GM13976 (cell line): ENCODE measurements around the gene KRT13.
"Not testable (repeated sequence)": the region's sequence is repeated elsewhere in the genome, so short reads cannot be mapped to it uniquely, and the experiment has no call there.

Experiments used
- DNase-seq: peaks from one replicate; pipeline ENCODE4 v3.0.0; 2012; ENCODE audit warnings: low spot score
- CTCF ChIP-seq: IDR thresholded peaks from 2 replicates; pipeline ENCODE4 v1.5.1; 2012; ENCODE audit warnings: borderline replicate concordance, mild to moderate bottlenecking; ENCODE audit not compliant: insufficient read depth; ENCODE audit errors: extremely low read depth, missing control alignments, control extremely low read depth
- in situ Hi-C: fragments of 300-500 bp; cut with MboI; formaldehyde crosslinking; loops from one replicate; pipeline ENCODE4 v1.12.0; 2022; ENCODE audit warnings: low sequenced_read_pairs, mixed read lengths, inconsistent platforms; ENCODE audit not compliant: unreplicated experiment

The KRT13 gene

DNA sequence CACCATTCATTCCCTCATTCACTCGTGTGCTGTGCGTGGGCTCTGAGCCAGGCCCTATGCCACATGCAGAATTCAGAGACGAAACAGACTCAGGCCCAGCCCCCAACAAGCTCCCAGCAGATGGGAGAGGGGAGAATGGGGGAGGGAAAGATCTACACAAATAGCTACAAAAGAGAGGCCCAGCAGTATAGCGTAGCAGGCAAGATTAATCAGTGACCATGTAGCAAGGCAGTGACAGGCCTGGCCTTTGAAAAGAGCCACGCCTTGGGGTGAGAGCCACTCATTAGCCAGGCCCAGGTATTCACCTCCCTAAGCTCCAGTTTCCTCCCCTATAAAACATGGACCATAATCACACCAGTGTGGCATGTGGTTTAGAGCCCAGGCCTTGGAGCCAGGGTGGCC lies 39.1 kb upstream of the KRT13 start:
- TF ChIP-seq CTCF = no peak
- no peak for DNase-seq

GRCh38 chr17:41542786-41543185 lies 37.4 kb upstream of the KRT13 start:
- DNase-seq = not testable (repeated sequence)
- in situ Hi-C loops = loop anchor here (10.0 kb wide), 2 partner anchors 122 to 638 kb away; no protein-coding TSS in a partner anchor

More for the DNA sequence above, 39.1 kb upstream of the KRT13 start:
- in situ Hi-C loops = loop anchor here (10.0 kb wide), 2 partner anchors 120 to 640 kb away; no protein-coding TSS in a partner anchor

DNA sequence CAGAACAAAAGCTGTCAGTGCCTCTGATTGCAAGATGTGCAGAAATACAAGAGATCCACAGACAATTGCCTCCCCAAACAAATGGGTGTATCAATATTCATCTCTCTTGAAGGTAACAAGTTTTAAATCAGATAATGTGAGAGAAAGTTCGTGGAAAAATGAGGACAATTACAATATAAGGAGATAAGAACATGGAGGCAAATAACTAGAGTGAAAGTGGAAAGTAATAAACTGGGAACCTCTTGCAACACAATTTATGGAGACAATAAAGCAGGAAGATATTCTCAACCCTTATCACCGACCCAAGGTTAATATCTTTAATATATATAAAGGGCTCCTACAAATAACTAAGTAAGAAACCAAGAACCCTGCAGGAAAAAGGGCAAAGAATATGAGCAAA lies 36.9 kb upstream of the KRT13 start:
- in situ Hi-C loops = loop anchor here (10.0 kb wide), 2 partner anchors 122 to 638 kb away; no protein-coding TSS in a partner anchor
- DNase-seq = no peak
- no peak for TF ChIP-seq CTCF

DNA sequence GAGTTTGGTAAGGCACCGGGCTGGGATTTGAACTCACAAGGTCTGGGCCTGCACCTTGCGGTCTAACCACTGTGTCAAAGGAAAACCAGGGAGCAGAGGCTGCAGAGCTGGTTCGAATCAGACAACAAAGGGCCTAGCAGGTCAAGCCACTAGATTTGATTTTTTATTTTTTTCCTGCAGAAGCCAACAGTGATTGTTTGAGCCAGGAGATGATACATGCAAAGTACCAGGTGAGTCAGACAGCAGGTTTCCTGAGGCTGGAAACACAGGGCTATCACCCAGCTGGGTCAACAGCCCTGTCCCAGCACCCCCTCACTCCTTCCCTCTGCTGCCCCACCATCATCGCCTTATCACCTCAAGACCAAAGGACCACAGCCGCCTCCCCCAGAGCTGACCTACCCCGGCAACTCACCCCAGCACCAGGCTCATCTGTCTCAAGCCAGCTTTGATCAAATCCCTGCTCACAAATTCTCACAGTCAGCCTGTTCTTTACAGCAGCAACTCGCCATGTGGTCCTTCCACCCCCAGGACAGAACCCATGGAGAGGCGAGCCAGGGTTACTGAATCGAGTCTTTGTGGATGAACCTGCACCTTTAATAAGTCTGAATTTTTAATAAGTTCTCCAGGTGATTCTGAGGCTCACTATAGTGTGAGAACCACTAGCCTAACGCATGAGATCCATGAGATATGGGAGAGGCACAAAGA lies 35.7 kb upstream of the KRT13 start:
- no peak for DNase-seq
- in situ Hi-C loops = loop anchor here (10.0 kb wide), 2 partner anchors 124 to 636 kb away; no protein-coding TSS in a partner anchor
- TF ChIP-seq CTCF = no peak

DNA sequence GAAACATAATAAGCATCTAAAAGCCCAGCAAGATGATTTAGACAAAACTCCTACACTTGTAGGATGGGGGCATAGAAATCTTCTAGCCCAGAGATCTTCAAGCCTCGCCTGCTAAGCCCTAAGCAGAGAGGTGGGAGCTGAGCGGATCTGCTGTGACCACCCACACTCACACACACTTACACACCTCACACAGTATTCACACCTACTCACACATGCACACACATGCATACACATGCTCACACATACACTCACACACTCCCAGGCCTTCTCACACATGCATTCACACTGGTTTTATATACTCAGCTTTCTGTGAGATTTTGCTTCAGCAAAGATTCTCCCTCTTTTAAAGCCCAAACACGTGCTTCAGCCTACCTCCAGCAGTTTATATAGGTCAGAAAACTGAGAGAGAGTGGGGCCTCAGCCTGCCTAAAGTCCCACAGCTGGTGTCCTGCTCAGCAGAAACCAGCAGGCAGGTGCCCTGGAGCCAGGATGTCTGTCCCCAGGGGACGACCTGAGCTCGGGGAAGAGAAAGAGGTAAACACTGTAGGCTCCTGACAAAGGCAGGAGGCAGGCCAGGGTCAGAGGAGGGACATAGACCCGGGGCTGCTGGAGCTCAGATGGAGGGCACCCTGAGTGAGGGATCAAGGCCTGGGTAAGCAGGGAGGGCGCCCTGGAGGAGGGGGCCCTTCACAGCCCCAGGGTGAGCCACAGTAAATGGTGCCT lies 34.7 kb upstream of the KRT13 start:
- no peak for TF ChIP-seq CTCF
- in situ Hi-C loops = loop anchor here (10.0 kb wide), 3 partner anchors 65 to 635 kb away; no protein-coding TSS in a partner anchor
- no peak for DNase-seq

DNA sequence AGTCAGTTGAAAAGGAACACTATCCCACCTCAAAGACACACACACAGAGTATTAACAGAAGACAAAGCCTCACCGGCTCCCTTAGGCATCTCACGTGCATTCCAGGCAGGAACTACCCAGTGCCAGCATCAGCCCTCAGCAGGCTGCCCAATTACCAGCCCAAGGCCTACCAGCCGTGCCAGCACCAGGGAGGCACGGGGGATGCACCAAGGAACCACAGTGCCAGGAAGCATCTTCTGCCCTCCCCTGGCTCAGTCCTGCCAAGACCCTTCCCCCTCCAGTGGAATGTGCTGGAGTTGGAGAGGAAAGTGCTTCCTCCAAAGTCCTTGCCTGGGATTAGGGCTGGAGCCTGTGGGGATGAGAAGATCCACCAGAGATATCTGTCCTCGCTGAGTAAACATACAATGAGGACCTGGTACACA lies 33.7 kb upstream of the KRT13 start:
- in situ Hi-C loops = loop anchor here (10.0 kb wide), 1 partner anchor 64 kb away; no protein-coding TSS in a partner anchor
- no peak for TF ChIP-seq CTCF
- DNase-seq = no peak

- no peak for TF ChIP-seq CTCF
- no peak for DNase-seq
- in situ Hi-C loops = loop anchor here (10.0 kb wide), 1 partner anchor 64 kb away; no protein-coding TSS in a partner anchor
These were observed 33.2 kb upstream of the KRT13 start for GRCh38 chr17:41538565-41538991.
